ENCODE results near the gene FIGN.

The FIGN gene

GRCh38 chr2:163669506-163669905, 66.3 kb downstream of the FIGN start:
- TF ChIP-seq EZH2phosphoT487 (IDR thresholded peaks at IDR 0.05; ENCODE audit: low read depth) (no peak), CTCF (IDR thresholded peaks at IDR 0.05; ENCODE audit: low read depth, low read length) (no peak)

GRCh38 chr2:163667064-163667887, 68.5 kb downstream of the FIGN start:
- H3K4me1 ChIP-seq (ENCODE audit: low read length), result peaks cover 8% of the 10 kb centered on the region

More at GRCh38 chr2:163669506-163669905, 66.3 kb downstream of the FIGN start:
- Histone ChIP-seq H3K4me3 (ENCODE audit: low read length) (no peak overlapping the region), H4K20me1 (ENCODE audit: insufficient read depth, low read length) (no peaks in the 10 kb centered on the region), H3K36me3 (replicated peaks; ENCODE audit: low read depth, low read length) (no peaks in the 10 kb centered on the region), H3K27ac (ENCODE audit: low read length) (no peak overlapping the region), H3K9me3 (ENCODE audit: insufficient read depth, low read length) (no peaks in the 10 kb centered on the region), H3K4me1 (ENCODE audit: low read length) (peaks cover 17% of the 10 kb centered on the region), H2AFZ (ENCODE audit: low read depth, low read length) (no peak overlapping the region), H3K27me3 (ENCODE audit: low read depth, low read length) (no peaks in the 10 kb centered on the region), H3K9ac (ENCODE audit: low read length) (no peak overlapping the region), H3K4me2 (ENCODE audit: low read length) (no peak overlapping the region), H3K79me2 (ENCODE audit: low read length) (no peaks in the 10 kb centered on the region)

DNA sequence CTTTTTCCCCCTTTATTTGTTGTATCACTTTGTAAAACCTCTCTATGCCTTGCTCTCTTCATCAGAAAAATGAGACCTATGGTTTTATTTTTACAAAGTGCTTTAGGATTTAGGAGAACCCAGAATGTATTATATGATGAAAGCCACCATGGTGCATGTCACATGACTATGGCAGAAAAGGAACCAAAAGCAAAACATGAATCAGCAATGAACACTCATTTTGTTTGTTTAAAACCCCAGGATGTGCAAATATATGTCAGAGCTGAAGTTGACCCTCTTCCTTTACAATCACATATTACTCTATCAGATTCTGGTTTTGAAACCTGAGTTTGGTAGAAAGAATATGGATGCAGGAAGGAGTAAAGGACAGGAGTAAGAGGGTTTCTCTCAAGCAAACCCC, 70.0 kb downstream of the FIGN start:
- TF ChIP-seq CTCF (IDR thresholded peaks at IDR 0.05; ENCODE audit: low read depth, low read length), result no peak
- no peak for TF ChIP-seq EZH2phosphoT487 (IDR thresholded peaks at IDR 0.05; ENCODE audit: low read depth)
- Histone ChIP-seq H3K27ac (ENCODE audit: low read length) (no peak overlapping the region), H3K4me2 (ENCODE audit: low read length) (0 out of 2 replicates have a peak overlapping the region, but pooled peaks have one; percentile 1)

More at GRCh38 chr2:163667064-163667887, 68.5 kb downstream of the FIGN start:
- Histone ChIP-seq H3K4me2 (ENCODE audit: low read length) (no peak overlapping the region), H3K4me3 (ENCODE audit: low read length) (no peak overlapping the region), H4K20me1 (ENCODE audit: insufficient read depth, low read length) (no peaks in the 10 kb centered on the region), H3K36me3 (replicated peaks; ENCODE audit: low read depth, low read length) (no peaks in the 10 kb centered on the region), H3K27ac (ENCODE audit: low read length) (no peak overlapping the region), H3K79me2 (ENCODE audit: low read length) (no peaks in the 10 kb centered on the region), H3K9me3 (ENCODE audit: insufficient read depth, low read length) (no peaks in the 10 kb centered on the region), H3K27me3 (ENCODE audit: low read depth, low read length) (no peaks in the 10 kb centered on the region), H3K9ac (ENCODE audit: low read length) (no peak overlapping the region), H2AFZ (ENCODE audit: low read depth, low read length) (no peak overlapping the region)
- TF ChIP-seq CTCF (IDR thresholded peaks at IDR 0.05; ENCODE audit: low read depth, low read length), result no peak
- no peak for TF ChIP-seq EZH2phosphoT487 (IDR thresholded peaks at IDR 0.05; ENCODE audit: low read depth)

DNA sequence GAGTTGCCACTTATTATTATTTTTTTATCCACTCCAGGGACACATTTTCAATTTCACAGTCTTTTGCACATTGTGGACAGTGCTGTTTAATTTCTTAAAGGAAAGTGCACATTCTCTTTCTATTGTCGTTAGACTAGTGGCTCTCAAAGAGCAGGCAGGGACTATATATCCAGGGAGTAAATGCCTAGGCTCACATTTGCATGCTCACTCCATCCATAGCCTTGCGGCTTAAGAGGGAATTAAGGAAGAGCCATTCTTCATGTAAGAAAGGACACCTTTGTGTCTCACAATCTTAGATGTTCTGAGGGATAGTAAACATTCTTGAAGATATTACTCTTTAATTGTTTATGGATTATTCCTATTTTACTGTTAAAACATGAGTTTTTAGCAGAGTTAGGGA, 70.8 kb downstream of the FIGN start:
- H3K4me1 ChIP-seq (ENCODE audit: low read length), result peaks cover 8% of the 10 kb centered on the region
- H3K4me2 ChIP-seq (ENCODE audit: low read length), result no peak overlapping the region
- H4K20me1 ChIP-seq (ENCODE audit: insufficient read depth, low read length), result no peaks in the 10 kb centered on the region
- TF ChIP-seq EZH2phosphoT487 (IDR thresholded peaks at IDR 0.05; ENCODE audit: low read depth) (no peak), CTCF (IDR thresholded peaks at IDR 0.05; ENCODE audit: low read depth, low read length) (no peak)
- H3K9ac ChIP-seq (ENCODE audit: low read length), result no peak overlapping the region
- no peaks in the 10 kb centered on the region for H3K9me3 ChIP-seq (ENCODE audit: insufficient read depth, low read length)
- H3K36me3 ChIP-seq (replicated peaks; ENCODE audit: low read depth, low read length), result no peaks in the 10 kb centered on the region
- H3K27ac ChIP-seq (ENCODE audit: low read length), result no peak overlapping the region
- no peak overlapping the region for H3K4me3 ChIP-seq (ENCODE audit: low read length)
- H3K79me2 ChIP-seq (ENCODE audit: low read length), result no peaks in the 10 kb centered on the region
- no peaks in the 10 kb centered on the region for H3K27me3 ChIP-seq (ENCODE audit: low read depth, low read length)
- no peak overlapping the region for H2AFZ ChIP-seq (ENCODE audit: low read depth, low read length)

More for the DNA sequence above, 70.0 kb downstream of the FIGN start:
- Histone ChIP-seq H3K9ac (ENCODE audit: low read length) (no peak overlapping the region), H3K9me3 (ENCODE audit: insufficient read depth, low read length) (no peaks in the 10 kb centered on the region), H3K27me3 (ENCODE audit: low read depth, low read length) (no peaks in the 10 kb centered on the region), H3K4me3 (ENCODE audit: low read length) (no peak overlapping the region), H3K4me1 (ENCODE audit: low read length) (peaks cover 8% of the 10 kb centered on the region), H3K36me3 (replicated peaks; ENCODE audit: low read depth, low read length) (no peaks in the 10 kb centered on the region), H2AFZ (ENCODE audit: low read depth, low read length) (peak overlapping the region; percentile 56; the same call in 1 of the 2 replicates), H3K79me2 (ENCODE audit: low read length) (no peaks in the 10 kb centered on the region), H4K20me1 (ENCODE audit: insufficient read depth, low read length) (no peaks in the 10 kb centered on the region)
